Measurements from ENCODE around the gene SMLR1.
"Not testable (repeated sequence)": the region's sequence is repeated elsewhere in the genome, so short reads cannot be mapped to it uniquely, and the experiment has no call there.

The SMLR1 gene

GRCh38 chr6:130827247-130828149 lies at the start of gene SMLR1:
SMLR1 (plus strand) TSS chr6:130827406; CDS start chr6:130827414, 8 bp downstream.
- in situ Hi-C loops (cut with MboI; ENCODE audit: low sequenced_read_pairs): no loop called here

DNA sequence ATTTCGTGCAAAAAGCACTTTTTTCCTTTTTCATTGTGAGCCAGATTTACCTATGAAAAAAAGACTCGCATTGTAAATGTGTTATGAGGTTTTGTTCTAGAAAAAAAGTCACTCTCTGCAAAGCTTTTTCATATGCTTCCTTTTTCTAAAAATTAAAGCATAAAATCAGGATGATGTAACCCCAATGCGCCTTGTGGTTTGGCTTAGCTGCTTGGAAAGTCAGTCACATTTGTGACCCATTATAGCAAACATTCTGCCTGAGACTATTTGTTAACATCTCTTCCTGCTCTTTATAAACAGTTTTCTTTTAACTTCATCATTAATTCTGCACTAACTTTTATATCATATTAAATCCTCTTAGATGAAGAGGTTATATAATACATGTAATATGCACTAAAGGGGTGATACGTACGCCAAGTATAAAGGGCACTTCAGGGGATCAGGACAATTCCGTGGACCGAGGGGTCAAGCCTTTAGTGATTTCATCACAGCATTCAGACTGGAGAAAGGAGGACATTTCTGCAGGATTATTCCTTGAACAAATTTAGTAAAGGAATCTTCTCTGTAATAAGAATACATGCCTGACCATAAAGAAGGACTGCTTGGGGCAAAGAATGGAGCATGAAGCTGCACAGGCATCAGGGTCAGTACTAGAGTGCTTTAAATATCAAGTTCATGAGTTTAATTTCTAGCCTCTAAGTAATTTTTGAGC lies 48.1 kb upstream of the SMLR1 start:
- in situ Hi-C loops (cut with MboI; ENCODE audit: low sequenced_read_pairs): no loop called here

DNA sequence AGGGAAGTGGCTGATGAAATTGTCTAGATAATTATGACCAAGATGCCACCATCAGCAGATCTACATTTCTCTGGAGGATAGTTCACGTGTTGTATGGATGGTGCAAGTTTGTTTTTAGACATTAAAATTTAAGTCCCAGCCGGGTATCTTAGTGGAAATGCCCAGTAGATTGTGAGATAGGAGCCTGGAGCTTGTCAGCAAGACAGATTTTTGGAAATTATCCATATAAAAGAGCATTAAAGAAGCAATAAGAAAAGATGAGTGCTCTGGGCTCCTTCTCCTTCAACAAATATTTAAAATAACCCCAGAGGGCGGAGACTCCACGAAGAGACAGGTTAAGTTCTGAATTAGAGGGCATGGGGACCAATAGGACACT lies 47.6 kb upstream of the SMLR1 start:
- in situ Hi-C loops (cut with MboI; ENCODE audit: low sequenced_read_pairs): no loop called here

DNA sequence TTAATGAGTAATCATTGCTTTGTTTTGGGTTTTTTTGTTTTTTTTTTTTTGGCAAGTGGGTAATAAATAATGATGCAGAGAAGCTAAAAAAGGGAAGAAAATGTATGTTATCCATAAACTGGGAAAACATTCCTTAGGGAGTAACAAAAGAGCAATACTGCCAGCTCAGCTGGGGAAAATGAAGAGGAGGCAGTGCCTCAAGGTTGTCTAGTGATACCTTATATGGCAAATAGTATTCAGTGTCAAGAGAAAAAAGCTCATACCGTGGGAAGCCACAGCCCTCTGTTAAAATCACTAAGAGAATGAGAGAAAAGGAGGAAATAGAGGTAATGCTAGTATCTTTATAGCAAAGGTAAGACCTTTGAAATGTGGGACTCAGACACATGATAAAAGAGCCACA lies 47.1 kb upstream of the SMLR1 start:
- in situ Hi-C loops (cut with MboI; ENCODE audit: low sequenced_read_pairs): no loop called here

GRCh38 chr6:130781557-130781956 lies 45.6 kb upstream of the SMLR1 start:
- in situ Hi-C loops (cut with MboI; ENCODE audit: low sequenced_read_pairs): no loop called here

- in situ Hi-C loops (cut with MboI; ENCODE audit: low sequenced_read_pairs): no loop called here
Observed at GRCh38 chr6:130783416-130784107, 43.6 kb upstream of the SMLR1 start.

- in situ Hi-C loops (cut with MboI; ENCODE audit: low sequenced_read_pairs): no loop called here
Observed at GRCh38 chr6:130787726-130788500, 39.3 kb upstream of the SMLR1 start.

- in situ Hi-C loops (cut with MboI; ENCODE audit: low sequenced_read_pairs): no loop called here
Observed at GRCh38 chr6:130788954-130789353, 38.3 kb upstream of the SMLR1 start.

- in situ Hi-C loops (cut with MboI; ENCODE audit: low sequenced_read_pairs): no loop called here
Observed at GRCh38 chr6:130794010-130794697, 33.1 kb upstream of the SMLR1 start.

DNA sequence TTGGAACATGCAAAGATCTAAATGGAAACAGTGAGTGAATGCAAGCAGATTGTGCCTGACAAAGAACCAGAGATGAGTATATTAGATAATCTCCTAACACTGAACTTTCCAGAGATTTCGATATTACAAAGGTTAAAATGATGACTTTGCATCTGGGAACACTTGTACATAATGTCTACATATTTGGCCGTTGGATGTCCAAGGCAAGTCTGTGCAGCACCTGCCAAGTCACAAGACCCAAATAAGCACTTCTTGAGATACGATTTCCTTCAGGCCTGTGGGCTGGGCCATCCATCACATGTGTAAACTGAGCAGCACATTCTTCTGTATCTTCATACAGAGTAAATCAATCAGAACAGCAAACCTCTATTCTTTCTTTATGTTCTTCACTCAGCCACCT lies 32.5 kb upstream of the SMLR1 start:
- in situ Hi-C loops (cut with MboI; ENCODE audit: low sequenced_read_pairs): no loop called here

DNA sequence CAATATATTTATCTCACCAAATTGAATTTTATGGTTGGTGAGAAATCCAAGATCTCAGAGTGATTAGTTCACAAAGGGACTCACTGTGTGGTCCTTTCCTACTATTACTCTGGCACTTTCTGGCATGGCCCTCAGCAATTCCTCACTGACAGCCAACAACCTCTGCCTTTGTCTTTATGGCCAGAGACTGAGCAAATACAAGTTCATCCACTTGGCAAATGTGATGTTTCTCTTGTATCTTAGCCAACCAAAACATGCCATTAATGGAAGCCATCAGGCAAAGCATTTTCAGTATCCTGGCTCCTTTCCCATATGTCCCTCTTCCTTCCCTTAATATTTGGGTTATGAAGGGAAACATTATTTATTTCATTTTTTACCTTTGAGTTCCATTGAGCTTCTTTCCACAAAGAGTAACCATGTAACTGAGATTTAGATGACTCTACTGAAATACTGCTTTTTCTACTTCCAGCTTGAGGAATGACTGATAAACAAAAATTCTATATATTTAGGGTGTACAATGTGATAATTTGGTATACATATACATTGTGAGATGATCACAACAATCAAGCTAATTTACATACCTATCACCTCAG lies 30.8 kb upstream of the SMLR1 start:
- in situ Hi-C loops (cut with MboI; ENCODE audit: low sequenced_read_pairs): no loop called here

GRCh38 chr6:130797061-130797460 lies 30.1 kb upstream of the SMLR1 start:
- in situ Hi-C loops (cut with MboI; ENCODE audit: low sequenced_read_pairs): no loop called here

DNA sequence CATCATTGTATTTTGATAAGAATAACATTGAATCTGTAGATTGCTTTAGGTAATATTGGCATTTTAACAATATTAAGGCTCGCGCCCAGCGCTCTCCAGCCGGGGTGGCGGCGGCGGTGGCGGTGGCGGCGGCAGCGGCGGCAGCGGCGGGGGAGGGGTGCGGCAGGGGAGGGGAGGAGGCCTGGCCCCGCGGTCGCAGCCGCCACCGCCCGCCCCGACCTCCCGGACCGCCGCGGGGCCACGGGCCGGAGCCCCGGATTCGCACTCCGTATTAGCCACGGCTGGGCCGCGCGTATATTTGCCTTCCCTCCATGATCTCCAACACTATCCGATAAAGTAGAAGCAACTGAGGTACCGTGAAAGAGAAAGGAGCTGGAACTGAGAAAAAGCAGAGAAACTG lies 25.8 kb upstream of the SMLR1 start:
- in situ Hi-C loops (cut with MboI; ENCODE audit: low sequenced_read_pairs): not testable (repeated sequence)

DNA sequence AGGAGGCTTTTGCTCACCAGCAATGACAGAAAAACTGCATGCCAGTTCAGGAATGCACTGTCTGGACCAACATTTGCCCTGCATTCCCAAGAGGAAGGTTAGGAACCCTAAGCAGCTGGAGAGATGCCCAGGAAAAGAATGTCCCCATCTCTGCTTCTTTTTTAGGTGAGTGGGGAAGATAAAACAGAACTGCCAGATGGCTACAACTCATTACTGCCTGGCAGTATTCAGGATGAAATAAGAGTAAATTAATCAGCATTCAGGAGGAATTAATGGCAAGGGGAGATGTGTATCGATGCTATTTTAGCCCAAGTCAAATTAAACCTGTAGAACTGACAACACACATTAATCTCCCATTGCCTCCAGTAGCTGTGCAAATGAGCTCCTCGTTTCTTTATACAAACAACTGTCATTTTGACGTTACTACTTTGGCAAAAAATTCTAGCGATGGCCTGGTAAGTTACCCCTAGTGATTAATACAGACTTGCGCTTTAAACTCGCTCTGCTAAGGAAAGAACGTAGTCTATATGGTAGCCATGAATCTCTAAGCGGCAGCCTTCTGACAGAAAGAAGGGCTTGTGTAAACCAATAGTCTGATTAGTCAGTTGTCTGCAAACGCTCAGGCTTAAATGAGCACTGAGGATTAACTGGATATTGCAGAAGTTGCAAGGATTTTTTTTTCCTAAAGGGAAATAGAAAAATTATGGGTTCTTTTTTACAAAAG lies 16.7 kb upstream of the SMLR1 start:
- in situ Hi-C loops (cut with MboI; ENCODE audit: low sequenced_read_pairs): no loop called here

- in situ Hi-C loops (cut with MboI; ENCODE audit: low sequenced_read_pairs): no loop called here
Observed at GRCh38 chr6:130811932-130812331, 15.3 kb upstream of the SMLR1 start.

DNA sequence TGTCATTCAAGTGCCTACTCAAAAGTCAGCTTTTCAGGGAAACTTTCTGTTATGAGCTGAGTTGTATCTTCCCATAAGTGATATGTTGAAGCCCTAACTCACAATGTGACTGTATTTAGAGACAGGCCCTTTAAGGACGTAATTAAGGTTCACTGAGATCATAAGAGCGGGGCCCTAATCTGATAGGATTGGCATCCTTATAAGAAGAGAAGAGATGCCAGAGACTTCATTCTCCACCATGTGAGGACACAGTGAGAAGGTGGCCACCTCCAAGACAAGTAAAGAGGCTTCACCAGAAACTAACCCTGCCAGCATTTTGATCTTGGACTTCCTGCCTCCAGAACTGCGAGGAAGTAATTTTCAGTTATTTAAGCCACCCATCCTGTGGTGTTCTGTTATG lies 12.7 kb upstream of the SMLR1 start:
- in situ Hi-C loops (cut with MboI; ENCODE audit: low sequenced_read_pairs): no loop called here

DNA sequence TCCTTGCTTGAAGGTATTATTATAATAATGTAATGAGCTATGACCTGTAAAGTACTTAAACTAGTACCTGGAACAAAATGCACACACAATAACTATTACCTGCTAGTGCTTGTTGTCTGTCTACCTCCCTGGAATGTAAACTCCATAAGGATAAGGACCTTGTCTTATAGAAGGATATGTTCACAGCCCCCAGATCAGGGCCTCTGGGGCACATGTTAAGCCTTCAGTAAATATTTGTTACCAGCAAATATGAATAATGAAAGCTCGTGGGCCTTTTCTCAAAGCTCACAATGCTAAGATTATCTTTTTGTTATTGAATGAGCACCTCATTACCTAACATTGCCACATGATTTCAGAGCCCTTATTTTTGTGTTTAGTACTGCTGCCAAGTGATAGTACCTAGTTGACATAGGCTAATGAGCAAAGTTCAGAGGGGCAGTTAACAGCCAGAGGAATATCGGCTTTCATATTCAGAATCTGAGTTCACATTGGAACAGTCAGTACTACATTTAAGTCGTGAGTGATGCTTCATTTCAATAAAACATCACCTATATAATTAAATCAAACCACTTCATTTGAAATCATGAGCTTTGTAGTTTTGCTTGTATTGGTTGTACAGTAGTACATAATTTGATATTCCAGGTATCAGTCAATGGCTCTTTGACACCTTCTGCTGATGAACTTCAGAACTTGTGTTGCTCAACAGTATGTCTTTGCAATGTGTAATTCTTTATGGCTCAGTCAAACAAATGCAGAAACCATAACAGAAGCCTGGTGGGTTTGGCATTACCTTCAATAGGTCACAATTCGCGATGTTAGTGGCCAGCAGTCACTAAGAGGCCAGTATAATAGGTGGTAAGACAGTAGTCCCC lies 11.8 kb upstream of the SMLR1 start:
- in situ Hi-C loops (cut with MboI; ENCODE audit: low sequenced_read_pairs): no loop called here

- in situ Hi-C loops (cut with MboI; ENCODE audit: low sequenced_read_pairs): no loop called here
Observed at GRCh38 chr6:130822736-130823135, 4.5 kb upstream of the SMLR1 start.
